WTC11 (cell line): ENCODE results near the gene CCDC137. TPM values are rescaled to one million over a fixed set of nuclear protein-coding genes. Genes with fewer than 3 reads are reported as not detected.

Source experiments
- ATAC-seq: fragments of 200-7000 bp; cut with Tn5 transposase; 2 replicates; pipeline ENCODE4 v1.10.0; 2021; ENCODE audit warnings: mild to moderate bottlenecking, moderate library complexity
- CTCF ChIA-PET: fragments of 300-600 bp; sonication (Branson Sonifier 250); formaldehyde crosslinking; loops from one replicate; lab custom pipeline; 2021; ENCODE audit warnings: antibody characterized with exemption; lab: Charles Lee
- POLR2A ChIA-PET: fragments of 350-600 bp; sonication (Branson Sonifier 250); formaldehyde crosslinking; loops from one replicate; lab custom pipeline; 2021; ENCODE audit warnings: antibody characterized with exemption; lab: Charles Lee
- DNase-seq: peaks from one replicate; pipeline ENCODE4 v3.0.0; 2021; ENCODE audit warnings: low spot score
- H3K27ac Mint-ChIP-seq: 2 replicates; pipeline ENCODE4 v1.8.0; 2021; ENCODE audit warnings: mixed read lengths
- H3K27me3 Mint-ChIP-seq: 2 replicates; pipeline ENCODE4 v1.8.0; 2021; ENCODE audit warnings: low read depth, mild to moderate bottlenecking, moderate library complexity, mixed read lengths
- H3K36me3 Mint-ChIP-seq: 2 replicates; pipeline ENCODE4 v1.8.0; 2021; ENCODE audit warnings: mixed read lengths
- H3K4me1 Mint-ChIP-seq: 2 replicates; pipeline ENCODE4 v1.8.0; 2022; ENCODE audit warnings: mixed read lengths
- H3K4me3 Mint-ChIP-seq: 2 replicates; pipeline ENCODE4 v1.8.0; 2021; ENCODE audit warnings: mild to moderate bottlenecking, moderate library complexity, mixed read lengths
- H3K9me3 Mint-ChIP-seq: 2 replicates; pipeline ENCODE4 v1.8.0; 2021; ENCODE audit warnings: mixed read lengths
- ATF6 ChIP-seq: sonication (generic); formaldehyde crosslinking; IDR thresholded peaks from 2 replicates; pipeline ENCODE4 v1.8.1; 2023; ENCODE audit warnings: mild to moderate bottlenecking, missing genetic modification reagents
- CBFB ChIP-seq: sonication (generic); formaldehyde crosslinking; IDR thresholded peaks from 2 replicates; pipeline ENCODE4 v1.8.1; 2022; ENCODE audit warnings: mild to moderate bottlenecking, low read depth, missing genetic modification reagents
- CDX4 ChIP-seq: fragments of 250-450 bp; sonication (Bioruptor Pico); IDR thresholded peaks from 2 replicates; pipeline ENCODE4 v1.9.0; 2021; ENCODE audit warnings: moderate library complexity, mild to moderate bottlenecking, inconsistent platforms, borderline replicate concordance
- E2F1 ChIP-seq: sonication (generic); formaldehyde crosslinking; IDR thresholded peaks from 2 replicates; pipeline ENCODE4 v1.8.0; 2022; ENCODE audit warnings: mild to moderate bottlenecking, missing genetic modification reagents
- FOXK1 ChIP-seq: sonication (generic); formaldehyde crosslinking; IDR thresholded peaks from 2 replicates; pipeline ENCODE4 v1.8.0; 2022; ENCODE audit warnings: mild to moderate bottlenecking, moderate library complexity, missing genetic modification reagents
- FOXP1 ChIP-seq: sonication (generic); formaldehyde crosslinking; IDR thresholded peaks from 2 replicates; pipeline ENCODE4 v1.8.0; 2022; ENCODE audit warnings: missing genetic modification reagents, mild to moderate bottlenecking, moderate library complexity, borderline replicate concordance
- FOXP4 ChIP-seq: sonication (generic); formaldehyde crosslinking; IDR thresholded peaks from 2 replicates; pipeline ENCODE4 v1.8.0; 2022; ENCODE audit warnings: mild to moderate bottlenecking, missing genetic modification reagents
- IRF2 ChIP-seq: sonication (generic); formaldehyde crosslinking; IDR thresholded peaks from 2 replicates; pipeline ENCODE4 v1.8.0; 2022; ENCODE audit warnings: low read depth, missing genetic modification reagents, borderline replicate concordance
- MLX ChIP-seq: sonication (generic); formaldehyde crosslinking; IDR thresholded peaks from 2 replicates; pipeline ENCODE4 v1.8.1; 2023; ENCODE audit warnings: mild to moderate bottlenecking, missing genetic modification reagents, moderate library complexity
- NR1H2 ChIP-seq: sonication (generic); formaldehyde crosslinking; IDR thresholded peaks from 2 replicates; pipeline ENCODE4 v1.9.0; 2021; ENCODE audit warnings: mild to moderate bottlenecking, moderate library complexity, missing genetic modification reagents
- OVOL2 ChIP-seq: fragments of 250-450 bp; sonication (Bioruptor Pico); IDR thresholded peaks from 2 replicates; pipeline ENCODE4 v1.9.0; 2021; ENCODE audit warnings: mild to moderate bottlenecking, borderline replicate concordance
- PREB ChIP-seq: sonication (generic); formaldehyde crosslinking; IDR thresholded peaks from 2 replicates; pipeline ENCODE4 v1.8.1; 2022; ENCODE audit warnings: mild to moderate bottlenecking, missing genetic modification reagents, moderate library complexity, borderline replicate concordance
- SMAD3 ChIP-seq: sonication (generic); formaldehyde crosslinking; IDR thresholded peaks from 2 replicates; pipeline ENCODE4 v1.8.0; 2022; ENCODE audit warnings: missing genetic modification reagents, mild to moderate bottlenecking, borderline replicate concordance
- SOX15 ChIP-seq: fragments of 250-450 bp; sonication (Bioruptor Pico); IDR thresholded peaks from 2 replicates; pipeline ENCODE4 v1.9.0; 2021; ENCODE audit warnings: mild to moderate bottlenecking
- TP53 ChIP-seq: sonication (generic); formaldehyde crosslinking; IDR thresholded peaks from 2 replicates; pipeline ENCODE4 v1.8.1; 2023; ENCODE audit warnings: mild to moderate bottlenecking, missing genetic modification reagents
- ZNF232 ChIP-seq: sonication (generic); formaldehyde crosslinking; IDR thresholded peaks from 2 replicates; pipeline ENCODE4 v1.8.0; 2022; ENCODE audit warnings: mild to moderate bottlenecking, missing genetic modification reagents
- ZNF263 ChIP-seq: sonication (generic); formaldehyde crosslinking; IDR thresholded peaks from 2 replicates; pipeline ENCODE4 v1.8.1; 2022; ENCODE audit warnings: low read depth, mild to moderate bottlenecking, moderate library complexity, missing genetic modification reagents
- ZNF416 ChIP-seq: fragments of 250-450 bp; sonication (Bioruptor Pico); IDR thresholded peaks from 2 replicates; pipeline ENCODE4 v1.9.0; 2021; ENCODE audit warnings: mild to moderate bottlenecking, inconsistent platforms
- ZNF425 ChIP-seq: fragments of 250-450 bp; sonication (Bioruptor Pico); conservative IDR thresholded peaks from 2 replicates; pipeline ENCODE4 v1.9.0; 2021; ENCODE audit warnings: mild to moderate bottlenecking
- total RNA-seq: library from RNA; stranded (reverse); gene quantifications from 3 replicates; pipeline ENCODE4 v1.2.3, GENCODE V29; 2021

Gene CCDC137
- total RNA-seq, 1 experiment from 2014 or later: 36.8 TPM

- TF ChIP-seq TP53 (CRISPR knock-in tag) (peak; percentile 61), IRF2 (CRISPR knock-in tag) (no peak)
These were observed 18.4 kb upstream of the CCDC137 start (continued) for GRCh38 chr17:81648013-81648706.

- Mint-ChIP-seq H3K4me1 (peaks cover 24% of the 10 kb centered on the region), H3K4me3 (peak overlapping the region; percentile 61), H3K36me3 (no peaks in the 10 kb centered on the region), H3K9me3 (no peaks in the 10 kb centered on the region), H3K27me3 (peaks cover 42% of the 10 kb centered on the region), H3K27ac (no peak overlapping the region)
- peak; percentile 6; the same call in 1 of the 2 replicates for ATAC-seq
- CTCF ChIA-PET: no interaction called here
- TF ChIP-seq ZNF425 (CRISPR knock-in tag): no peak
- no peak for TF ChIP-seq FOXP1 (CRISPR knock-in tag)
- TF ChIP-seq FOXK1 (CRISPR knock-in tag): no peak
- no peak for TF ChIP-seq FOXP4
- TF ChIP-seq SMAD3 (CRISPR knock-in tag): no peak
- no peak for TF ChIP-seq ZNF416 (CRISPR knock-in tag)
- no peak for TF ChIP-seq ZNF232 (CRISPR knock-in tag)
- no peak for TF ChIP-seq OVOL2
- no peak for TF ChIP-seq SOX15 (CRISPR knock-in tag)
- TF ChIP-seq NR1H2 (CRISPR knock-in tag): no peak
- no peak for TF ChIP-seq PREB (CRISPR knock-in tag)
- TF ChIP-seq ZNF263 (CRISPR knock-in tag): no peak
- no peak for TF ChIP-seq E2F1
- TF ChIP-seq ATF6 (CRISPR knock-in tag): no peak
- TF ChIP-seq MLX (CRISPR knock-in tag): no peak
- no peak for TF ChIP-seq CBFB
- TF ChIP-seq CDX4 (CRISPR knock-in tag): no peak
- TF ChIP-seq, all 79 proteins: peak for 0
- peak; percentile 40 for DNase-seq
- POLR2A ChIA-PET: interaction anchor here (1.4 kb wide), 1 partner anchor 12 kb away, joined by 4 read pairs; the partner anchor contains the start of genes NPLOC4 and TSPAN10
These were observed 17.8 kb upstream of the CCDC137 start for GRCh38 chr17:81648707-81649085.
